Mesenchymal stem cell (in vitro differentiated cells and primary cell): ENCODE results near the gene GBF1.
A peak's percentile ranks its signal among the peaks of the same experiment; 100 is the strongest.

Experiments used
- DNase-seq: peaks from one replicate; pipeline ENCODE4 v3.0.0-alpha.2; 2013
- H2AFZ ChIP-seq: one replicate; pipeline ENCODE4 v1.6.1; 2013; ENCODE audit warnings: low read depth, mild to moderate bottlenecking, control low read depth, inconsistent platforms, low read length, moderate library complexity
- H2AK5ac ChIP-seq: 2 replicates; pipeline ENCODE4 v1.6.1; 2013; ENCODE audit warnings: low read length, moderate library complexity, mild to moderate bottlenecking, inconsistent platforms; ENCODE audit not compliant: severe bottlenecking
- H2BK120ac ChIP-seq: one replicate; pipeline ENCODE4 v1.6.1; 2013; ENCODE audit warnings: low read depth, mild to moderate bottlenecking, inconsistent platforms, low read length, moderate library complexity
- H2BK12ac ChIP-seq, 2 experiments: one replicate each; pipeline ENCODE4 v1.6.1; 2013; ENCODE audit warnings: inconsistent platforms in 2 of 2, low read length in 2 of 2, mild to moderate bottlenecking in 2 of 2, moderate library complexity in 2 of 2, control low read depth in 1 of 2
- H2BK15ac ChIP-seq: one replicate; pipeline ENCODE4 v1.6.1; 2013; ENCODE audit warnings: mild to moderate bottlenecking, low read depth, inconsistent platforms; ENCODE audit not compliant: poor library complexity, severe bottlenecking
- H2BK5ac ChIP-seq: 2 replicates; pipeline ENCODE4 v1.6.1; 2013; ENCODE audit warnings: low read depth, mild to moderate bottlenecking, low read length, control low read depth, inconsistent platforms; ENCODE audit not compliant: poor library complexity, severe bottlenecking
- H3K14ac ChIP-seq, 2 experiments: one replicate each; pipeline ENCODE4 v1.6.1; 2013; ENCODE audit warnings: inconsistent platforms in 2 of 2, low read length in 2 of 2, control low read depth in 1 of 2, mild to moderate bottlenecking in 1 of 2, moderate library complexity in 1 of 2
- H3K18ac ChIP-seq, 2 experiments: one replicate each; pipeline ENCODE4 v1.6.1; 2013; ENCODE audit warnings: inconsistent platforms in 2 of 2, low read length in 2 of 2, control low read depth in 1 of 2, low read depth in 1 of 2, mild to moderate bottlenecking in 1 of 2
- H3K23ac ChIP-seq, 2 experiments: one replicate each; pipeline ENCODE4 v1.6.1; 2013; ENCODE audit warnings: inconsistent platforms in 2 of 2, low read length in 2 of 2, mild to moderate bottlenecking in 2 of 2, moderate library complexity in 2 of 2, control low read depth in 1 of 2
- H3K27ac ChIP-seq: 2 replicates; pipeline ENCODE4 v1.5.1; 2013; ENCODE audit warnings: mild to moderate bottlenecking, moderate library complexity, low read length, control low read depth, inconsistent platforms; ENCODE audit not compliant: poor library complexity, severe bottlenecking
- H3K27me3 ChIP-seq, 2 experiments: 2 replicates each; pipeline versions ENCODE4 v1.6.1 to v1.7.0; 2013; ENCODE audit warnings: low read length in 2 of 2, mild to moderate bottlenecking in 2 of 2, moderate library complexity in 2 of 2, control low read depth in 1 of 2, inconsistent platforms in 1 of 2; ENCODE audit not compliant: control insufficient read depth in 1 of 2, insufficient read depth in 1 of 2
- H3K36me3 ChIP-seq, 2 experiments: 2 replicates each; pipeline versions ENCODE4 v1.6.1 to v1.7.0; 2013; ENCODE audit warnings: low read length in 2 of 2, control low read depth in 1 of 2, inconsistent platforms in 1 of 2, low read depth in 1 of 2, mild to moderate bottlenecking in 1 of 2; ENCODE audit not compliant: insufficient read depth in 2 of 2, control insufficient read depth in 1 of 2
- H3K4ac ChIP-seq, 2 experiments: one replicate each; pipeline ENCODE4 v1.6.1; 2013; ENCODE audit warnings: inconsistent platforms in 2 of 2, low read length in 2 of 2, mild to moderate bottlenecking in 2 of 2, moderate library complexity in 2 of 2, control low read depth in 1 of 2, low read depth in 1 of 2
- H3K4me1 ChIP-seq: 2 replicates; pipeline ENCODE4 v1.6.1; 2013; ENCODE audit warnings: low read depth, low read length, control low read depth; ENCODE audit not compliant: control insufficient read depth, insufficient read depth
- H3K4me2 ChIP-seq: 2 replicates; pipeline ENCODE4 v1.6.1; 2013; ENCODE audit warnings: low read length, mild to moderate bottlenecking, inconsistent platforms; ENCODE audit not compliant: poor library complexity, severe bottlenecking
- H3K4me3 ChIP-seq, 2 experiments: 2 replicates each; pipeline versions ENCODE4 v1.5.1 to v1.7.0; 2013; ENCODE audit warnings: low read length in 2 of 2, mild to moderate bottlenecking in 2 of 2, control low read depth in 1 of 2, low read depth in 1 of 2; ENCODE audit not compliant: insufficient read depth in 1 of 2
- H3K79me1 ChIP-seq: replicated peaks from 2 replicates; pipeline ENCODE4 v1.6.1; 2013; ENCODE audit warnings: mild to moderate bottlenecking, control low read depth, low read length, inconsistent platforms; ENCODE audit not compliant: poor library complexity, severe bottlenecking
- H3K9ac ChIP-seq: 2 replicates; pipeline ENCODE4 v1.7.0; 2013; ENCODE audit warnings: mild to moderate bottlenecking, low read length, moderate library complexity
- H3K9me3 ChIP-seq: 2 replicates; pipeline ENCODE4 v1.7.0; 2013; ENCODE audit warnings: mild to moderate bottlenecking, low read length; ENCODE audit not compliant: control insufficient read depth
- H4K8ac ChIP-seq: one replicate; pipeline ENCODE4 v1.6.1; 2013; ENCODE audit warnings: inconsistent platforms, mild to moderate bottlenecking, low read length, moderate library complexity
- H4K91ac ChIP-seq: one replicate; pipeline ENCODE4 v1.6.1; 2013; ENCODE audit warnings: mild to moderate bottlenecking, low read length, inconsistent platforms
- WGBS: methylation state at CpG from one replicate; pipeline ENCODE4 v1.1.7; 2013; ENCODE audit warnings: mixed read lengths; 5-methylcytosine and 5-hydroxymethylcytosine counted together

Gene GBF1

GRCh38 chr10:102341038-102341688, 95.8 kb downstream of the GBF1 start:
- H3K4me2 ChIP-seq: no peak overlapping the region
- H3K14ac ChIP-seq: no peak overlapping the region
- H3K4ac ChIP-seq: no peak overlapping the region
- no peak overlapping the region for H3K18ac ChIP-seq
- no peak overlapping the region for H2BK15ac ChIP-seq
- WGBS: no CpG with 5 or more reads among the region's 2 CpGs
- DNase-seq: no peak
- H3K27me3 ChIP-seq: no peaks in the 10 kb centered on the region
- H3K27ac ChIP-seq: no peak overlapping the region
- H2BK5ac ChIP-seq: no peak overlapping the region
- peaks cover 6% of the 10 kb centered on the region for H3K4me1 ChIP-seq
- H3K9ac ChIP-seq: no peak overlapping the region
- no peak overlapping the region for H4K8ac ChIP-seq
- H2AK5ac ChIP-seq: no peak overlapping the region
- no peak overlapping the region for H3K23ac ChIP-seq
- H2AFZ ChIP-seq: no peak overlapping the region
- H4K91ac ChIP-seq: no peak overlapping the region
- H2BK120ac ChIP-seq: no peak overlapping the region
- H2BK12ac ChIP-seq: no peak overlapping the region
- peaks cover 3% of the 10 kb centered on the region for H3K79me1 ChIP-seq
- peaks cover 3 to 4% of the 10 kb centered on the region in 2 experiments for H3K36me3 ChIP-seq
- no peak overlapping the region for H3K4me3 ChIP-seq
- no peaks in the 10 kb centered on the region for H3K9me3 ChIP-seq

- H2BK120ac ChIP-seq: no peak overlapping the region
- H3K4me3 ChIP-seq: no peak overlapping the region
- no peak overlapping the region for H4K8ac ChIP-seq
- no peaks in the 10 kb centered on the region for H3K9me3 ChIP-seq
- H3K4me1 ChIP-seq: peaks cover 6% of the 10 kb centered on the region
- no peak overlapping the region for H2BK12ac ChIP-seq
- no peak overlapping the region for H3K4ac ChIP-seq
- H3K79me1 ChIP-seq: peaks cover 3% of the 10 kb centered on the region
- no peak overlapping the region for H3K18ac ChIP-seq
- no peak overlapping the region for H3K14ac ChIP-seq
- H2AK5ac ChIP-seq: peak overlapping the region; percentile 23
- H3K36me3 ChIP-seq: peaks cover 7 to 16% of the 10 kb centered on the region in 2 experiments
- H3K4me2 ChIP-seq: no peak overlapping the region
- H3K27ac ChIP-seq: peak overlapping the region; percentile 89
- WGBS: 41% methylated on average over 2 of the region's 2 CpGs
- no peak overlapping the region for H2BK5ac ChIP-seq
- peak; percentile 15 for DNase-seq
- H2BK15ac ChIP-seq: no peak overlapping the region
- no peak overlapping the region for H3K23ac ChIP-seq
- H3K27me3 ChIP-seq: no peaks in the 10 kb centered on the region
- no peak overlapping the region for H2AFZ ChIP-seq
- no peak overlapping the region for H4K91ac ChIP-seq
- peak overlapping the region; percentile 42 for H3K9ac ChIP-seq
Observed at GRCh38 chr10:102342458-102342857, 97.1 kb downstream of the GBF1 start.

GRCh38 chr10:102342958-102343357, 97.6 kb downstream of the GBF1 start:
- H4K8ac ChIP-seq: no peak overlapping the region
- H3K4me2 ChIP-seq: no peak overlapping the region
- H2BK15ac ChIP-seq: no peak overlapping the region
- H3K9ac ChIP-seq: peak overlapping the region; percentile 42
- H2BK5ac ChIP-seq: no peak overlapping the region
- no peak overlapping the region for H3K23ac ChIP-seq
- H2AFZ ChIP-seq: no peak overlapping the region
- H3K18ac ChIP-seq: peak overlapping the region in 1 of 2 experiments; percentile 34
- DNase-seq: peak; percentile 85
- peak overlapping the region; percentile 89 for H3K27ac ChIP-seq
- no peak overlapping the region for H3K4me3 ChIP-seq
- no peak overlapping the region for H3K4ac ChIP-seq
- WGBS: 40% methylated on average over 3 of the region's 3 CpGs
- no peak overlapping the region for H4K91ac ChIP-seq
- no peaks in the 10 kb centered on the region for H3K9me3 ChIP-seq
- peaks cover 7 to 18% of the 10 kb centered on the region in 2 experiments for H3K36me3 ChIP-seq
- H2AK5ac ChIP-seq: peak overlapping the region; percentile 92
- peaks cover 6% of the 10 kb centered on the region for H3K4me1 ChIP-seq
- no peak overlapping the region for H3K14ac ChIP-seq
- peaks cover 2% of the 10 kb centered on the region for H3K79me1 ChIP-seq
- H3K27me3 ChIP-seq: no peaks in the 10 kb centered on the region
- no peak overlapping the region for H2BK120ac ChIP-seq
- no peak overlapping the region for H2BK12ac ChIP-seq

GRCh38 chr10:102344067-102344466, 98.7 kb downstream of the GBF1 start:
- peaks cover 9 to 24% of the 10 kb centered on the region in 2 experiments for H3K36me3 ChIP-seq
- no peaks in the 10 kb centered on the region for H3K27me3 ChIP-seq
- no peak overlapping the region for H2BK12ac ChIP-seq
- peaks cover 6% of the 10 kb centered on the region for H3K4me1 ChIP-seq
- no peak overlapping the region for H3K4me3 ChIP-seq
- H3K27ac ChIP-seq: peak overlapping the region; percentile 89
- H3K4ac ChIP-seq: no peak overlapping the region
- H3K18ac ChIP-seq: no peak overlapping the region
- 88% methylated on average over 3 of the region's 3 CpGs for WGBS
- H4K8ac ChIP-seq: no peak overlapping the region
- peaks cover 7% of the 10 kb centered on the region for H3K79me1 ChIP-seq
- no peak overlapping the region for H3K14ac ChIP-seq
- H2AK5ac ChIP-seq: peak overlapping the region; percentile 95
- no peak overlapping the region for H4K91ac ChIP-seq
- no peak overlapping the region for H2BK120ac ChIP-seq
- no peak overlapping the region for H3K9ac ChIP-seq
- DNase-seq: no peak
- H2AFZ ChIP-seq: no peak overlapping the region
- no peak overlapping the region for H2BK15ac ChIP-seq
- H2BK5ac ChIP-seq: peak overlapping the region; percentile 5
- no peak overlapping the region for H3K23ac ChIP-seq
- no peaks in the 10 kb centered on the region for H3K9me3 ChIP-seq
- no peak overlapping the region for H3K4me2 ChIP-seq
